ENCODE data around the gene DNASE1L3. TPM values are rescaled to one million over a fixed set of nuclear protein-coding genes. Genes with fewer than 3 reads are reported as not detected.
A peak's percentile ranks its signal among the peaks of the same experiment; 100 is the strongest.

DNASE1L3 gene, protein sequence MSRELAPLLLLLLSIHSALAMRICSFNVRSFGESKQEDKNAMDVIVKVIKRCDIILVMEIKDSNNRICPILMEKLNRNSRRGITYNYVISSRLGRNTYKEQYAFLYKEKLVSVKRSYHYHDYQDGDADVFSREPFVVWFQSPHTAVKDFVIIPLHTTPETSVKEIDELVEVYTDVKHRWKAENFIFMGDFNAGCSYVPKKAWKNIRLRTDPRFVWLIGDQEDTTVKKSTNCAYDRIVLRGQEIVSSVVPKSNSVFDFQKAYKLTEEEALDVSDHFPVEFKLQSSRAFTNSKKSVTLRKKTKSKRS
- total RNA-seq (2014; rRNA removed; shearing (Covaris generic)) (not detected in 2 replicates), polyA plus RNA-seq (2016; fragmentation: Nextera tagmentation; extraction: Ambion mirVana) (not detected in 2 replicates)
- long read RNA-seq: 0 reads

DNA sequence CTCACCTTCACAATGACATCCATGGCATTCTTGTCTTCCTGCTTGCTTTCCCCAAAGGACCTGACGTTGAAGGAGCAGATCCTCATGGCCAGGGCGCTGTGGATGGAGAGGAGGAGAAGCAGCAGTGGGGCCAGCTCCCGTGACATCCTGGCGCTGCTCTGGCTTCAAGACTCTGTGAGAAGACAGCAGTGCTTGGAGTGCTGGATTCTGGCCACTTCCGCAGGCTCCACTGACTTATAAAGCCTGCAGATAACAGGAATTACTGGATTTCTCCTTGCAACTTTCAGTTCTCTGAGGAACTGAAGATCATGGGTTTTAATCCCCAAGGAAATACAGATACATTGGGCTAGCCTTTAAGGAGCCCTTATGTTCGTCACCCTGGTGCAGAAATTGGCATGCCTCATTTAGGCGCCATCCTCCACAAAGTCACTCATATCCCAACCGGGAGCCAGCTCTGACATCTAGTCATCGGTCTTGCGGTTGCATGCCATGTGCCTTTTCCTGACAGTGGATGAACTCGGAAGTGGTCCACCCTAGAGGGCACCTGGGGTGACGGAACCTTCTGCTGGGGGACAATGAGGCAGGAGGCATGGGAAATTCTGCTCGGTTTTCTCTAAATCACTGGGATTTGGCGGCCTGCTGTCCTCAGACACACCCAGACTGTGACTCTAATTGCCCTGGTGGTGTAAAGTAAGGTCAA, at the start of gene DNASE1L3:
Gene DNASE1L3, minus strand, starts transcription at position 212 of the 700 bp plus-strand sequence. Its CDS starts 66 bp downstream, at position 146.
- DNase-seq (ENCODE audit: low spot score) (no peak), ATAC-seq (no peak)
- no peak within 1 kb of the TSS for H3K27ac ChIP-seq (ENCODE audit: low read depth)
- Mint-ChIP-seq H3K9me3 (no peaks in the 10 kb centered on the region), H3K4me3 (no peak within 1 kb of the TSS), H3K36me3 (ENCODE audit: low read depth) (no peaks in the 10 kb centered on the region), H3K4me1 (no peaks in the 10 kb centered on the region), H3K27ac (no peak within 1 kb of the TSS), H3K27me3 (ENCODE audit: insufficient read depth, low read depth, poor library complexity) (no peaks in the 10 kb centered on the region)
- no peaks in the 10 kb centered on the region for H3F3A ChIP-seq (replicated peaks; ENCODE audit: low read depth)
- H3K36me3 ChIP-seq (ENCODE audit: insufficient read depth): no peaks in the 10 kb centered on the region
- no peaks in the 10 kb centered on the region for H4K20me1 ChIP-seq (replicated peaks; ENCODE audit: insufficient read depth)
- H3K9me2 ChIP-seq (ENCODE audit: insufficient read depth): peaks cover 7% of the 10 kb centered on the region; the same call in 1 of the 2 replicates
- H2AFZ ChIP-seq: peak within 1 kb of the TSS; percentile 18; the same call in 1 of the 2 replicates
- H3K27me3 ChIP-seq (ENCODE audit: insufficient read depth): no peaks in the 10 kb centered on the region
- H3K79me2 ChIP-seq (replicated peaks; ENCODE audit: insufficient read depth): no peaks in the 10 kb centered on the region
- no peak within 1 kb of the TSS for H3K4me2 ChIP-seq
- no peak for TF ChIP-seq REST (IDR thresholded peaks at IDR 0.05; ENCODE audit: unreplicated experiment)
- no peak within 1 kb of the TSS for H3K4me3 ChIP-seq
- no peaks in the 10 kb centered on the region; the same call in 1 of the 2 replicates for H3K4me1 ChIP-seq (ENCODE audit: insufficient read depth)

- no peak for DNase-seq (ENCODE audit: low spot score)
- Mint-ChIP-seq H3K27ac (no peak overlapping the region), H3K9me3 (no peaks in the 10 kb centered on the region), H3K27me3 (ENCODE audit: insufficient read depth, low read depth, poor library complexity) (peaks cover 2% of the 10 kb centered on the region), H3K4me1 (no peaks in the 10 kb centered on the region), H3K4me3 (no peak overlapping the region), H3K36me3 (ENCODE audit: low read depth) (no peaks in the 10 kb centered on the region)
- H3K27me3 ChIP-seq (ENCODE audit: insufficient read depth): no peaks in the 10 kb centered on the region
- no peaks in the 10 kb centered on the region for H3K4me1 ChIP-seq (ENCODE audit: insufficient read depth)
- no peak for ATAC-seq
- H3F3A ChIP-seq (replicated peaks; ENCODE audit: low read depth): no peaks in the 10 kb centered on the region
- H3K4me2 ChIP-seq: no peak overlapping the region
- H2AFZ ChIP-seq: no peak overlapping the region
- no peaks in the 10 kb centered on the region for H4K20me1 ChIP-seq (replicated peaks; ENCODE audit: insufficient read depth)
- H3K79me2 ChIP-seq (replicated peaks; ENCODE audit: insufficient read depth): no peaks in the 10 kb centered on the region
- no peaks in the 10 kb centered on the region for H3K9me2 ChIP-seq (ENCODE audit: insufficient read depth)
- no peak overlapping the region for H3K27ac ChIP-seq (ENCODE audit: low read depth)
- H3K36me3 ChIP-seq (ENCODE audit: insufficient read depth): no peaks in the 10 kb centered on the region
- H3K4me3 ChIP-seq: no peak overlapping the region
- no peak for TF ChIP-seq STAT1 (IDR thresholded peaks at IDR 0.05; ENCODE audit: unreplicated experiment)
- TF ChIP-seq REST (IDR thresholded peaks at IDR 0.05; ENCODE audit: unreplicated experiment): no peak
- no peak for TF ChIP-seq EZH2phosphoT487 (IDR thresholded peaks at IDR 0.05; ENCODE audit: unreplicated experiment)
- no peak for TF ChIP-seq ZNF331 (CRISPR knock-in tag; IDR thresholded peaks at IDR 0.05; ENCODE audit: low read depth)
- TF ChIP-seq JUNB (IDR thresholded peaks at IDR 0.05; ENCODE audit: unreplicated experiment): no peak
- TF ChIP-seq, protein P1, sequence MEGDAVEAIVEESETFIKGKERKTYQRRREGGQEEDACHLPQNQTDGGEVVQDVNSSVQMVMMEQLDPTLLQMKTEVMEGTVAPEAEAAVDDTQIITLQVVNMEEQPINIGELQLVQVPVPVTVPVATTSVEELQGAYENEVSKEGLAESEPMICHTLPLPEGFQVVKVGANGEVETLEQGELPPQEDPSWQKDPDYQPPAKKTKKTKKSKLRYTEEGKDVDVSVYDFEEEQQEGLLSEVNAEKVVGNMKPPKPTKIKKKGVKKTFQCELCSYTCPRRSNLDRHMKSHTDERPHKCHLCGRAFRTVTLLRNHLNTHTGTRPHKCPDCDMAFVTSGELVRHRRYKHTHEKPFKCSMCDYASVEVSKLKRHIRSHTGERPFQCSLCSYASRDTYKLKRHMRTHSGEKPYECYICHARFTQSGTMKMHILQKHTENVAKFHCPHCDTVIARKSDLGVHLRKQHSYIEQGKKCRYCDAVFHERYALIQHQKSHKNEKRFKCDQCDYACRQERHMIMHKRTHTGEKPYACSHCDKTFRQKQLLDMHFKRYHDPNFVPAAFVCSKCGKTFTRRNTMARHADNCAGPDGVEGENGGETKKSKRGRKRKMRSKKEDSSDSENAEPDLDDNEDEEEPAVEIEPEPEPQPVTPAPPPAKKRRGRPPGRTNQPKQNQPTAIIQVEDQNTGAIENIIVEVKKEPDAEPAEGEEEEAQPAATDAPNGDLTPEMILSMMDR (conservative IDR thresholded peaks at IDR 0.05; ENCODE audit: low read depth in 2 of 2): no peak
- no peak for TF ChIP-seq POLR2AphosphoS5 (IDR thresholded peaks at IDR 0.05; ENCODE audit: low read depth)
- TF ChIP-seq NANOG (IDR thresholded peaks at IDR 0.05; ENCODE audit: borderline replicate concordance): no peak
- no peak for TF ChIP-seq EZH2 (IDR thresholded peaks at IDR 0.05; ENCODE audit: low read depth, unreplicated experiment)
- no peak for TF ChIP-seq ZNF114 (CRISPR knock-in tag; IDR thresholded peaks at IDR 0.05)
- no peak for TF ChIP-seq CREB1 (CRISPR knock-in tag; IDR thresholded peaks at IDR 0.05; ENCODE audit: low read depth)
Observed at GRCh38 chr3:58260261-58260731, 49.5 kb upstream of the DNASE1L3 start.

Data from GM23338 (cell line).